IMR-90 (cell line): Measurements from ENCODE around the gene CACNA1I. TPM values are rescaled to one million over a fixed set of nuclear protein-coding genes. Genes with fewer than 3 reads are reported as not detected.

Experiments
- ATAC-seq: fragments of 200-7000 bp; cut with Tn5 transposase; 2 replicates; pipeline ENCODE4 v1.9.1; 2020; ENCODE audit warnings: low read depth, mild to moderate bottlenecking, moderate library complexity
- BruUV-seq: library from RNA; stranded (reverse); fragments of 400-500 nt; replicated peaks from 2 replicates; lab custom pipeline; 2021; lab: Mats Ljungman, UMichigan
- CTCF ChIA-PET: fragments of 300-600 bp; formaldehyde crosslinking; extraction: SDS; loops from one replicate; lab custom pipeline; 2021; ENCODE audit warnings: antibody characterized with exemption; lab: Yijun Ruan, JAX
- POLR2A ChIA-PET: fragments of 300-600 bp; sonication (Branson Sonifier 250); formaldehyde crosslinking; loops from one replicate; lab custom pipeline; 2022; ENCODE audit warnings: antibody characterized with exemption; ENCODE audit not compliant: unreplicated experiment; lab: Charles Lee
- DNase-seq: peaks from one replicate; pipeline ENCODE4 v3.0.0; 2013
- H2AFZ ChIP-seq: replicated peaks from 2 replicates; pipeline ENCODE3; 2013; ENCODE audit warnings: low read length, mild to moderate bottlenecking; ENCODE audit not compliant: poor library complexity
- H2AK5ac ChIP-seq: 2 replicates; pipeline ENCODE4 v1.6.1; 2013; ENCODE audit warnings: low read depth, low read length, inconsistent platforms
- H2AK9ac ChIP-seq: replicated peaks from 2 replicates; pipeline ENCODE3; 2013; ENCODE audit warnings: mild to moderate bottlenecking, low read depth, low read length, moderate library complexity; ENCODE audit not compliant: poor library complexity
- H2BK120ac ChIP-seq: 2 replicates; pipeline ENCODE4 v1.6.1; 2013; ENCODE audit warnings: low read depth, low read length, inconsistent platforms
- H2BK15ac ChIP-seq: 3 replicates; pipeline ENCODE4 v1.6.1; 2013; ENCODE audit warnings: low read depth, low read length, inconsistent platforms
- H2BK20ac ChIP-seq: 2 replicates; pipeline ENCODE4 v1.6.1; 2013; ENCODE audit warnings: low read depth, mild to moderate bottlenecking, inconsistent platforms, low read length, moderate library complexity
- H2BK5ac ChIP-seq: 2 replicates; pipeline ENCODE4 v1.6.1; 2013; ENCODE audit warnings: mild to moderate bottlenecking, low read depth, low read length, inconsistent platforms; ENCODE audit not compliant: poor library complexity, severe bottlenecking
- H3K14ac ChIP-seq: replicated peaks from 2 replicates; pipeline ENCODE4 v1.6.1; 2013; ENCODE audit warnings: low read depth, low read length, inconsistent platforms
- H3K18ac ChIP-seq: 2 replicates; pipeline ENCODE4 v1.6.1; 2013; ENCODE audit warnings: low read depth, low read length, control low read depth
- H3K23ac ChIP-seq: 2 replicates; pipeline ENCODE4 v1.6.1; 2013; ENCODE audit warnings: low read depth, low read length, inconsistent platforms
- H3K27ac ChIP-seq: 2 replicates; pipeline ENCODE4 v1.5.1; 2013; ENCODE audit warnings: mild to moderate bottlenecking, control low read depth, low read length; ENCODE audit not compliant: insufficient read depth
- H3K27me3 ChIP-seq: 2 replicates; pipeline ENCODE4 v1.6.1; 2013; ENCODE audit warnings: low read length; ENCODE audit not compliant: control insufficient read depth, insufficient read depth
- H3K36me3 ChIP-seq: 2 replicates; pipeline ENCODE4 v1.6.1; 2013; ENCODE audit warnings: low read length, mixed read lengths; ENCODE audit not compliant: control insufficient read depth, insufficient read depth
- H3K4ac ChIP-seq: 2 replicates; pipeline ENCODE4 v1.6.1; 2013; ENCODE audit warnings: low read depth, low read length, inconsistent platforms
- H3K4me1 ChIP-seq: 2 replicates; pipeline ENCODE4 v1.6.1; 2013; ENCODE audit warnings: low read length, mixed read lengths; ENCODE audit not compliant: control insufficient read depth, insufficient read depth
- H3K4me2 ChIP-seq: 2 replicates; pipeline ENCODE4 v1.6.1; 2013; ENCODE audit warnings: low read depth, mild to moderate bottlenecking, control low read depth, low read length, moderate library complexity
- H3K4me3 ChIP-seq: 2 replicates; pipeline ENCODE4 v1.5.1; 2013; ENCODE audit warnings: low read depth, mild to moderate bottlenecking, control low read depth, low read length, moderate library complexity; ENCODE audit not compliant: insufficient read depth
- H3K56ac ChIP-seq: 2 replicates; pipeline ENCODE4 v1.6.1; 2013; ENCODE audit warnings: low read length, inconsistent platforms; ENCODE audit not compliant: insufficient read depth; ENCODE audit errors: extremely low read depth
- H3K79me1 ChIP-seq, 2 experiments: 2 replicates each; pipeline ENCODE4 v1.6.1; 2013; ENCODE audit warnings: low read length in 2 of 2, inconsistent platforms in 1 of 2, low read depth in 1 of 2
- H3K9ac ChIP-seq: 2 replicates; pipeline ENCODE4 v1.6.1; 2013; ENCODE audit warnings: low read depth, low read length, control low read depth
- H3K9me1 ChIP-seq: 2 replicates; pipeline ENCODE4 v1.6.1; 2013; ENCODE audit warnings: low read length, inconsistent platforms; ENCODE audit not compliant: insufficient read depth
- H3K9me3 ChIP-seq: 2 replicates; pipeline ENCODE4 v1.6.1; 2013; ENCODE audit warnings: low read length; ENCODE audit not compliant: control insufficient read depth, insufficient read depth
- H4K20me1 ChIP-seq: 2 replicates; pipeline ENCODE4 v1.6.1; 2013; ENCODE audit warnings: low read length, inconsistent platforms; ENCODE audit not compliant: insufficient read depth
- H4K5ac ChIP-seq: 2 replicates; pipeline ENCODE4 v1.6.1; 2013; ENCODE audit warnings: mild to moderate bottlenecking, low read depth, low read length, control low read depth
- H4K8ac ChIP-seq, 2 experiments: 2 replicates each; pipeline ENCODE4 v1.6.1; 2013; ENCODE audit warnings: low read depth in 2 of 2, low read length in 2 of 2, control low read depth in 1 of 2, inconsistent platforms in 1 of 2
- H4K91ac ChIP-seq: 2 replicates; pipeline ENCODE4 v1.6.1; 2013; ENCODE audit warnings: low read depth, low read length, inconsistent platforms; ENCODE audit not compliant: insufficient read depth
- MAZ ChIP-seq: IDR thresholded peaks from 2 replicates; pipeline ENCODE4 v1.6.1; 2012; ENCODE audit warnings: low read depth, mild to moderate bottlenecking, low read length, improper control_type of control experiment, moderate library complexity, borderline replicate concordance
- NFE2L2 ChIP-seq: fragments of 150-350 bp; IDR thresholded peaks from 2 replicates; pipeline ENCODE4 v1.6.1; 2016; ENCODE audit warnings: low read depth, mild to moderate bottlenecking, low read length
- USF2 ChIP-seq: fragments of 150-350 bp; IDR thresholded peaks from 2 replicates; pipeline ENCODE4 v1.6.1; 2017; ENCODE audit warnings: mild to moderate bottlenecking, antibody characterized with exemption, low read length, low read depth
- WGBS, 2 experiments: methylation state at CpG; one replicate each; pipeline versions ENCODE4 v1.1.5 to v1.1.7; 2013; ENCODE audit warnings: missing lambda C conversion rate in 2 of 2; ENCODE audit not compliant: insufficient read length in 1 of 2; ENCODE audit errors: extremely low coverage in 2 of 2; 5-methylcytosine and 5-hydroxymethylcytosine counted together
- dilution Hi-C: fragments of 300-500 bp; cut with HindIII; formaldehyde crosslinking; loops from one replicate; pipeline ENCODE4 v1.14.3; 2018; ENCODE audit warnings: low sequenced_read_pairs; ENCODE audit not compliant: unreplicated experiment
- in situ Hi-C: fragments of 300-500 bp; cut with MboI; formaldehyde crosslinking; loops from 3 replicates; pipeline ENCODE4 v1.14.3; 2019; ENCODE audit warnings: low sequenced_read_pairs, inconsistent platforms, mixed read lengths
- intact Hi-C: fragments of 100-400 bp; cut with micrococcal nuclease; formaldehyde crosslinking; loops from 2 replicates; pipeline ENCODE4 v1.10.0; 2022
- polyA plus RNA-seq, 3 experiments: library from polyadenylated mRNA; depleted of rRNA; stranded (reverse); fragments of >200 nt; gene quantifications; 2 replicates each; pipeline ENCODE4 v1.2.3, GENCODE V29; 2012; ENCODE audit warnings: low replicate concordance in 1 of 3
- total RNA-seq: library from RNA; depleted of rRNA; stranded (reverse); fragments of >200 nt; gene quantifications from 2 replicates; pipeline ENCODE4 v1.2.3, GENCODE V29; 2012

CACNA1I gene
- total and polyA plus RNA-seq, 2 of the 4 experiments (the other 2 are of a cell fraction) = under 0.01 to 0.02 TPM

GRCh38 chr22:39688186-39688785 lies 117.7 kb downstream of the CACNA1I start:
- POLR2A ChIA-PET = no interaction called here
- H2BK20ac ChIP-seq = no peak overlapping the region
- peaks cover 2% of the 10 kb centered on the region; the same call in 1 of the 2 replicates for H3K4me1 ChIP-seq
- intact Hi-C loops = no loop called here
- no peak for TF ChIP-seq USF2
- TF ChIP-seq NFE2L2 = no peak
- TF ChIP-seq MAZ = no peak
- H3K56ac ChIP-seq = no peak overlapping the region
- DNase-seq (no peak), ATAC-seq (no peak)
- H2AK5ac ChIP-seq = no peak overlapping the region
- no peak overlapping the region for H3K4ac ChIP-seq
- WGBS, 2 experiments = 60% methylated on average over 1 of the region's 13 CpGs; no CpG with 5 or more reads in 1 of the 2 experiments
- no peaks in the 10 kb centered on the region for H3K9me3 ChIP-seq
- H4K5ac ChIP-seq = no peak overlapping the region
- H3K18ac ChIP-seq = no peak overlapping the region
- H4K20me1 ChIP-seq = no peaks in the 10 kb centered on the region
- H3K9ac ChIP-seq = no peak overlapping the region
- CTCF ChIA-PET = no interaction called here
- H3K36me3 ChIP-seq = no peaks in the 10 kb centered on the region
- H3K4me3 ChIP-seq = no peak overlapping the region
- BruUV-seq = no TSS peak
- no peak overlapping the region for H2AK9ac ChIP-seq
- peak overlapping the region; percentile 43 for H2AFZ ChIP-seq
- H2BK120ac ChIP-seq = no peak overlapping the region
- H3K27ac ChIP-seq = no peak overlapping the region
- no peak overlapping the region for H3K14ac ChIP-seq
- no peak overlapping the region for H3K4me2 ChIP-seq
- H3K23ac ChIP-seq = no peak overlapping the region; the same call in 1 of the 2 replicates
- no peak overlapping the region for H2BK5ac ChIP-seq
- no peak overlapping the region for H4K8ac ChIP-seq
- H3K27me3 ChIP-seq = peaks cover 72% of the 10 kb centered on the region
- no peak overlapping the region for H4K91ac ChIP-seq
- no peaks in the 10 kb centered on the region; the same call in 1 of the 2 replicates for H3K9me1 ChIP-seq
- in situ Hi-C loops = no loop called here
- no peak overlapping the region for H2BK15ac ChIP-seq
- H3K79me1 ChIP-seq = no peaks in the 10 kb centered on the region
- dilution Hi-C loops = no loop called here
